HCT116 (cell line): ENCODE measurements around the gene SF3A2. TPM values are rescaled to one million over a fixed set of nuclear protein-coding genes. Genes with fewer than 3 reads are reported as not detected.

Experiments
- ATAC-seq: fragments of 200-7000 bp; cut with Tn5 transposase; 2 replicates; pipeline ENCODE4 v1.9.1; 2020; ENCODE audit warnings: mild to moderate bottlenecking, moderate library complexity
- BruUV-seq: library from RNA; stranded (reverse); fragments of 400-500 nt; replicated peaks from 2 replicates; lab custom pipeline; 2021; lab: Mats Ljungman, UMichigan
- CTCF ChIA-PET: fragments of 300-600 bp; sonication (Branson Sonifier 250); formaldehyde crosslinking; loops from one replicate; lab custom pipeline; 2021; ENCODE audit warnings: antibody characterized with exemption; lab: Charles Lee
- POLR2A ChIA-PET: fragments of 300-600, 350-600 bp; sonication (Branson Sonifier 250); formaldehyde crosslinking; loops from one replicate; lab custom pipeline; 2021; ENCODE audit warnings: antibody characterized with exemption; lab: Charles Lee
- RAD21 ChIA-PET, 2 experiments: fragments of 300-600 bp; sonication (Branson Sonifier 250); formaldehyde crosslinking; loops; one replicate each; lab custom pipeline; 2023; ENCODE audit warnings: low total read pairs in 2 of 2; ENCODE audit not compliant: uncharacterized antibody in 2 of 2, unreplicated experiment in 2 of 2, low non-redundant PET in 1 of 2; lab: Charles Lee
- DNase-seq: peaks from one replicate; pipeline ENCODE4 v3.0.0-alpha.2; 2010; ENCODE audit warnings: low read depth, low spot score
- H2AFZ ChIP-seq: fragments of 200-600 bp; shearing (Covaris generic), sonication (generic); 2 replicates; pipeline ENCODE4 v1.6.1; 2017; ENCODE audit warnings: low read depth, mixed run types, mixed read lengths, antibody characterized with exemption, low read length; ENCODE audit not compliant: poor library complexity, severe bottlenecking
- H3K27ac ChIP-seq: 2 replicates; pipeline ENCODE4 v1.5.1; 2012; ENCODE audit warnings: low read depth, low read length
- H3K27me3 ChIP-seq: fragments of 200-600 bp; sonication (generic); 2 replicates; pipeline ENCODE4 v1.6.1; 2016; ENCODE audit warnings: mixed run types, low read length, mixed read lengths; ENCODE audit not compliant: insufficient read depth
- H3K36me3 ChIP-seq, 2 experiments: fragments of 200-500 bp in 1 of 2; fragments of 200-600 bp in 1 of 2; sonication (Bioruptor generic) in 1 of 2; sonication (generic) in 1 of 2; 2 replicates each; pipeline versions ENCODE4 v1.5.1 to v1.6.1; 2014 to 2016; ENCODE audit warnings: low read length in 2 of 2, inconsistent platforms in 1 of 2, mixed read lengths in 1 of 2, mixed run types in 1 of 2; ENCODE audit not compliant: insufficient read depth in 2 of 2, control insufficient read depth in 1 of 2
- H3K4me1 ChIP-seq, 2 experiments: fragments of 200-600 bp in 1 of 2; sonication (generic) in 1 of 2; 2 replicates each; pipeline versions ENCODE4 v1.5.1 to v1.6.1; 2012 to 2017; ENCODE audit warnings: low read length in 2 of 2, inconsistent platforms in 1 of 2, mild to moderate bottlenecking in 1 of 2, mixed read lengths in 1 of 2, mixed run types in 1 of 2, moderate library complexity in 1 of 2; ENCODE audit not compliant: insufficient read depth in 2 of 2, control insufficient read depth in 1 of 2
- H3K4me2 ChIP-seq: fragments of 200-600 bp; sonication (generic); 2 replicates; pipeline ENCODE4 v1.6.1; 2017; ENCODE audit warnings: mixed run types, low read length, mixed read lengths
- H3K4me3 ChIP-seq, 2 experiments: fragments of 200-600 bp in 1 of 2; sonication (generic) in 1 of 2; replicated peaks in 1 of 2; 2 replicates each; pipeline ENCODE4 v1.5.1; 2011 to 2016; ENCODE audit warnings: low read length in 2 of 2, control low read depth in 1 of 2, low read depth in 1 of 2, mild to moderate bottlenecking in 1 of 2, mixed read lengths in 1 of 2, mixed run types in 1 of 2
- H3K79me2 ChIP-seq: fragments of 200-600 bp; sonication (generic); 2 replicates; pipeline ENCODE4 v1.6.1; 2017; ENCODE audit warnings: mild to moderate bottlenecking, mixed run types, low read length, moderate library complexity, mixed read lengths; ENCODE audit not compliant: insufficient read depth
- H3K9ac ChIP-seq: fragments of 200-600 bp; sonication (generic); 2 replicates; pipeline ENCODE4 v1.6.1; 2016; ENCODE audit warnings: low read length, mixed read lengths
- H3K9me2 ChIP-seq: fragments of 200-600 bp; sonication (generic), shearing (Covaris generic); 2 replicates; pipeline ENCODE4 v1.6.1; 2017; ENCODE audit warnings: mixed run types, mild to moderate bottlenecking, moderate library complexity; ENCODE audit not compliant: insufficient read depth
- H3K9me3 ChIP-seq, 2 experiments: fragments of 200-500 bp in 1 of 2; fragments of 200-600 bp in 1 of 2; sonication (Bioruptor generic) in 1 of 2; sonication (generic) in 1 of 2; 2 replicates each; pipeline ENCODE4 v1.6.1; 2014 to 2017; ENCODE audit warnings: low read length in 2 of 2, mixed read lengths in 2 of 2, inconsistent platforms in 1 of 2, low read depth in 1 of 2, mild to moderate bottlenecking in 1 of 2, mixed run types in 1 of 2, moderate library complexity in 1 of 2; ENCODE audit not compliant: control insufficient read depth in 1 of 2, insufficient read depth in 1 of 2
- H4K20me1 ChIP-seq: fragments of 200-600 bp; sonication (generic), shearing (Covaris generic); 2 replicates; pipeline ENCODE4 v1.6.1; 2017; ENCODE audit warnings: mixed run types, mild to moderate bottlenecking, moderate library complexity; ENCODE audit not compliant: insufficient read depth
- ATF3 ChIP-seq: IDR thresholded peaks from 2 replicates; pipeline ENCODE4 v1.6.1; 2012
- EGR1 ChIP-seq: IDR thresholded peaks from 2 replicates; pipeline ENCODE4 v1.6.1; 2012; ENCODE audit warnings: low read depth
- ELF1 ChIP-seq: IDR thresholded peaks from 2 replicates; pipeline ENCODE4 v1.6.1; 2012; ENCODE audit warnings: low read depth, borderline replicate concordance
- EZH2 ChIP-seq: fragments of 200-600 bp; sonication (generic); IDR thresholded peaks from 2 replicates; pipeline ENCODE4 v1.6.1; 2017; ENCODE audit warnings: antibody characterized with exemption, mixed run types
- EZH2phosphoT487 ChIP-seq: fragments of 200-600 bp; IDR thresholded peaks from 2 replicates; pipeline ENCODE4 v1.6.1; 2018; ENCODE audit warnings: antibody characterized with exemption, borderline replicate concordance
- FOSL1 ChIP-seq: IDR thresholded peaks from 2 replicates; pipeline ENCODE4 v1.6.1; 2012; ENCODE audit warnings: low read depth
- MAX ChIP-seq: IDR thresholded peaks from 2 replicates; pipeline ENCODE4 v1.6.1; 2012
- RAD21 ChIP-seq: IDR thresholded peaks from 2 replicates; pipeline ENCODE4 v1.6.1; 2012; ENCODE audit warnings: low read depth, mild to moderate bottlenecking
- REST ChIP-seq: IDR thresholded peaks from 2 replicates; pipeline ENCODE4 v1.6.1; 2012; ENCODE audit warnings: low read depth
- TCF7L2 ChIP-seq: IDR thresholded peaks from 2 replicates; pipeline ENCODE4 v1.7.0; 2011; ENCODE audit warnings: borderline replicate concordance, inconsistent platforms; ENCODE audit not compliant: insufficient read depth, insufficient read length; ENCODE audit errors: extremely low read depth
- YY1 ChIP-seq: IDR thresholded peaks from 2 replicates; pipeline ENCODE4 v1.6.1; 2011; ENCODE audit warnings: low read length, low read depth, moderate library complexity, mild to moderate bottlenecking; ENCODE audit not compliant: insufficient replicate concordance; ENCODE audit errors: extremely low read depth
- ZFX ChIP-seq: fragments of 450-650 bp; IDR thresholded peaks from 2 replicates; pipeline ENCODE4 v1.6.1; 2017
- intact Hi-C: fragments of 100-400 bp; cut with micrococcal nuclease; formaldehyde crosslinking; loops from 2 replicates; pipeline ENCODE4 v1.10.0; 2022
- total RNA-seq: library from RNA; stranded (reverse); gene quantifications from one replicate; pipeline ENCODE4 v1.2.1, GENCODE V29; 2021; ENCODE audit not compliant: unreplicated experiment

SF3A2 gene
- total RNA-seq, 1 experiment from 2014 or later: 166 TPM

- ChIA-PET RAD21 (no interaction called here), POLR2A (no interaction called here), CTCF (no interaction called here)
- Histone ChIP-seq H3K36me3 (peaks cover 19 to 34% of the 10 kb centered on the region in 2 experiments; a peak in 3 of 4 replicates), H3K9me2 (no peaks in the 10 kb centered on the region), H3K4me2 (no peak overlapping the region), H2AFZ (no peak overlapping the region), H3K27me3 (no peaks in the 10 kb centered on the region), H4K20me1 (no peaks in the 10 kb centered on the region), H3K79me2 (peaks cover 78% of the 10 kb centered on the region), H3K9ac (no peak overlapping the region), H3K9me3 (no peaks in the 10 kb centered on the region), H3K4me3 (no peak overlapping the region), H3K27ac (no peak overlapping the region), H3K4me1 (no peaks in the 10 kb centered on the region)
- DNase-seq: no peak
- no peak for ATAC-seq
- intact Hi-C loops: no loop called here
- no TSS peak for BruUV-seq
- TF ChIP-seq YY1: no peak
- no peak for TF ChIP-seq EGR1
- TF ChIP-seq EZH2phosphoT487: no peak
- TF ChIP-seq ZFX: no peak
- TF ChIP-seq FOSL1: no peak
- TF ChIP-seq TCF7L2: no peak
- no peak for TF ChIP-seq ATF3
Observed at GRCh38 chr19:2195361-2195760, 41.3 kb upstream of the SF3A2 start.

- ChIA-PET POLR2A (no interaction called here), CTCF (no interaction called here), RAD21 (no interaction called here)
- H3K4me3 ChIP-seq: no peak overlapping the region
- no peaks in the 10 kb centered on the region for H3K9me3 ChIP-seq
- no peak overlapping the region for H3K4me2 ChIP-seq
- DNase-seq: no peak
- H3K27ac ChIP-seq: no peak overlapping the region
- TF ChIP-seq FOSL1 (no peak), RAD21 (no peak), YY1 (no peak), ATF3 (no peak), REST (no peak), EZH2 (no peak), ELF1 (no peak), MAX (no peak)
- peaks cover 73% of the 10 kb centered on the region for H3K79me2 ChIP-seq
- H3K36me3 ChIP-seq: peaks cover 19 to 31% of the 10 kb centered on the region in 2 experiments; a peak in 3 of 4 replicates
- intact Hi-C loops: no loop called here
- no peak for ATAC-seq
- H3K27me3 ChIP-seq: no peaks in the 10 kb centered on the region
- BruUV-seq: no TSS peak
- no peaks in the 10 kb centered on the region for H3K9me2 ChIP-seq
- H2AFZ ChIP-seq: no peak overlapping the region
- no peaks in the 10 kb centered on the region for H4K20me1 ChIP-seq
- H3K4me1 ChIP-seq: no peaks in the 10 kb centered on the region
- H3K9ac ChIP-seq: no peak overlapping the region
Observed at GRCh38 chr19:2195914-2196313, 40.7 kb upstream of the SF3A2 start.
